Liver (tissue), 9 donors: ENCODE data around the gene NLGN1. TPM values are rescaled to one million over a fixed set of nuclear protein-coding genes. Genes with fewer than 3 reads are reported as not detected.

Experiments
- DNase-seq: peaks from one replicate; pipeline ENCODE4 v3.0.0-alpha.2; 2017; ENCODE audit warnings: low spot score
- H3K27ac ChIP-seq, 2 donors: one replicate each; pipeline ENCODE4 v1.7.0; 2013; ENCODE audit warnings: inconsistent platforms in 2 of 2, low read length in 2 of 2, control low read depth in 1 of 2, low read depth in 1 of 2, mild to moderate bottlenecking in 1 of 2
- H3K27me3 ChIP-seq, 4 donors: one replicate each; pipeline versions ENCODE4 v1.6.1 to v1.7.0; 2013; ENCODE audit warnings: low read length in 3 of 4, inconsistent platforms in 1 of 4, mild to moderate bottlenecking in 1 of 4, moderate library complexity in 1 of 4; ENCODE audit not compliant: control insufficient read depth in 4 of 4, insufficient read depth in 4 of 4
- H3K36me3 ChIP-seq, 4 donors: one replicate each; pipeline versions ENCODE4 v1.6.1 to v1.7.0; 2013; ENCODE audit warnings: low read length in 3 of 4, mild to moderate bottlenecking in 3 of 4, low read depth in 1 of 4, moderate library complexity in 1 of 4; ENCODE audit not compliant: control insufficient read depth in 4 of 4, insufficient read depth in 3 of 4
- H3K4me1 ChIP-seq, 4 donors: one replicate each; pipeline versions ENCODE4 v1.6.1 to v1.7.0; 2013; ENCODE audit warnings: low read length in 3 of 4, mild to moderate bottlenecking in 3 of 4, moderate library complexity in 1 of 4; ENCODE audit not compliant: control insufficient read depth in 4 of 4, insufficient read depth in 4 of 4
- H3K4me3 ChIP-seq, 3 donors: one replicate each; pipeline versions ENCODE4 v1.6.1 to v1.7.0; 2013; ENCODE audit warnings: low read length in 3 of 3, control low read depth in 1 of 3, low read depth in 1 of 3, mild to moderate bottlenecking in 1 of 3
- H3K9ac ChIP-seq, 2 donors: one replicate each; pipeline ENCODE4 v1.7.0; 2013; ENCODE audit warnings: low read length in 2 of 2, mild to moderate bottlenecking in 2 of 2, moderate library complexity in 2 of 2, control low read depth in 1 of 2, low read depth in 1 of 2
- H3K9me3 ChIP-seq, 4 donors: one replicate each; pipeline versions ENCODE4 v1.6.1 to v1.7.0; 2013; ENCODE audit warnings: low read length in 3 of 4; ENCODE audit not compliant: control insufficient read depth in 4 of 4
- EGR1 ChIP-seq, 2 donors: IDR thresholded peaks; 2 replicates each; pipeline ENCODE4 v1.6.1; 2016 to 2018; ENCODE audit warnings: antibody characterized with exemption in 2 of 2, low read depth in 2 of 2
- FOXA1 ChIP-seq: IDR thresholded peaks from 2 replicates; pipeline ENCODE4 v1.6.1; 2016; ENCODE audit warnings: antibody characterized with exemption
- FOXA2 ChIP-seq: IDR thresholded peaks from 2 replicates; pipeline ENCODE4 v1.6.1; 2016; ENCODE audit warnings: antibody characterized with exemption
- GABPA ChIP-seq, 2 donors: IDR thresholded peaks in 1 of 2; conservative IDR thresholded peaks in 1 of 2; 2 replicates each; pipeline ENCODE4 v1.6.1; 2016; ENCODE audit warnings: antibody characterized with exemption in 2 of 2, mild to moderate bottlenecking in 1 of 2, moderate library complexity in 1 of 2
- HNF4A ChIP-seq, 2 donors: conservative IDR thresholded peaks; 2 replicates each; pipeline ENCODE4 v1.6.1; 2016; ENCODE audit warnings: antibody characterized with exemption in 2 of 2, mild to moderate bottlenecking in 2 of 2
- HNF4G ChIP-seq: IDR thresholded peaks from 2 replicates; pipeline ENCODE4 v1.6.1; 2016; ENCODE audit warnings: antibody characterized with exemption
- JUND ChIP-seq, 2 donors: IDR thresholded peaks; 2 replicates each; pipeline ENCODE4 v1.6.1; 2016; ENCODE audit warnings: antibody characterized with exemption in 2 of 2
- NR2F2 ChIP-seq: IDR thresholded peaks from 2 replicates; pipeline ENCODE4 v1.6.1; 2016; ENCODE audit warnings: antibody characterized with exemption
- RAD21 ChIP-seq, 2 donors: IDR thresholded peaks; 2 replicates each; pipeline ENCODE4 v1.6.1; 2016; ENCODE audit warnings: antibody characterized with exemption in 2 of 2, mild to moderate bottlenecking in 2 of 2
- RXRA ChIP-seq, 2 donors: IDR thresholded peaks; 2 replicates each; pipeline ENCODE4 v1.6.1; 2017 to 2018; ENCODE audit warnings: antibody characterized with exemption in 2 of 2, mild to moderate bottlenecking in 1 of 2
- SP1 ChIP-seq: IDR thresholded peaks from 2 replicates; pipeline ENCODE4 v1.6.1; 2018; ENCODE audit warnings: antibody characterized with exemption, mild to moderate bottlenecking
- TAF1 ChIP-seq: conservative IDR thresholded peaks from 2 replicates; pipeline ENCODE4 v1.6.1; 2016; ENCODE audit warnings: antibody characterized with exemption, mild to moderate bottlenecking
- YY1 ChIP-seq: IDR thresholded peaks from 2 replicates; pipeline ENCODE4 v1.6.1; 2016; ENCODE audit warnings: antibody characterized with exemption, mild to moderate bottlenecking
- ZBTB33 ChIP-seq: IDR thresholded peaks from 2 replicates; pipeline ENCODE4 v1.6.1; 2016; ENCODE audit warnings: antibody characterized with exemption
- WGBS: extraction: QIAGEN DNeasy Blood & Tissue Kit; methylation state at CpG from one replicate; pipeline ENCODE4 v1.1.7; 2013; 5-methylcytosine and 5-hydroxymethylcytosine counted together
- polyA plus RNA-seq, 2 donors: library from polyadenylated mRNA; stranded (reverse) in 1 of 2; unstranded in 1 of 2; fragments of 200-250 nt in 1 of 2; fragments of >200 nt in 1 of 2; fragmentation: Nextera tagmentation in 1 of 2; extraction: Ambion mirVana in 1 of 2; gene quantifications; one replicate each; pipeline versions ENCODE4 v1.2.1 to v1.2.3, GENCODE V29; 2013 to 2015
- total RNA-seq, 2 donors: library from RNA; depleted of rRNA; stranded (reverse); fragments of >200 nt; gene quantifications; one replicate each; pipeline ENCODE4 v1.2.3, GENCODE V29; 2014
- TF ChIP-seq, protein P1 (sequence below): fragments of 150-350 bp; IDR thresholded peaks from 2 replicates; pipeline ENCODE4 v1.5.1; 2017; ENCODE audit warnings: improper control_type of control experiment, low read depth, low read length; ENCODE audit not compliant: missing input control
- TF ChIP-seq, protein P2 (sequence below): IDR thresholded peaks from 2 replicates; pipeline ENCODE4 v1.6.1; 2016; ENCODE audit warnings: antibody characterized with exemption
- TF ChIP-seq, protein P3 (sequence below): IDR thresholded peaks from 2 replicates; pipeline ENCODE4 v1.6.1; 2016; ENCODE audit warnings: antibody characterized with exemption, mild to moderate bottlenecking
- TF ChIP-seq, protein P4 (sequence below): IDR thresholded peaks from 2 replicates; pipeline ENCODE4 v1.6.1; 2016; ENCODE audit warnings: antibody characterized with exemption
- donor health status: healthy.
- donor health status: healthy.
- donor health status: healthy.
- donor health status: healthy.
- donor health status: healthy.

The NLGN1 gene
- total and polyA plus RNA-seq, 4 donors = 0.02 to 0.67 (median 0.37) TPM; not detected in 1

GRCh38 chr3:173399044-173399443 is 1.5 kb downstream of the NLGN1 start:
- DNase-seq = no peak
- no peak overlapping the region for H3K9ac ChIP-seq
- 54% methylated on average over 1 of the region's 1 CpG for WGBS

GRCh38 chr3:173401369-173401768 is 3.8 kb downstream of the NLGN1 start:
- no peaks in the 10 kb centered on the region for H3K36me3 ChIP-seq
- 40% methylated on average over 3 of the region's 3 CpGs for WGBS
- no peak overlapping the region for H3K27ac ChIP-seq
- DNase-seq = no peak
- TF ChIP-seq RXRA (IDR thresholded peaks at IDR 0.05) (no peak), FOXA1 (no peak), NR2F2 (no peak), YY1 (no peak), ZBTB33 (no peak), FOXA2 (no peak), HNF4G (no peak), SP1 (no peak), TAF1 (no peak)
- TF ChIP-seq, protein P1, sequence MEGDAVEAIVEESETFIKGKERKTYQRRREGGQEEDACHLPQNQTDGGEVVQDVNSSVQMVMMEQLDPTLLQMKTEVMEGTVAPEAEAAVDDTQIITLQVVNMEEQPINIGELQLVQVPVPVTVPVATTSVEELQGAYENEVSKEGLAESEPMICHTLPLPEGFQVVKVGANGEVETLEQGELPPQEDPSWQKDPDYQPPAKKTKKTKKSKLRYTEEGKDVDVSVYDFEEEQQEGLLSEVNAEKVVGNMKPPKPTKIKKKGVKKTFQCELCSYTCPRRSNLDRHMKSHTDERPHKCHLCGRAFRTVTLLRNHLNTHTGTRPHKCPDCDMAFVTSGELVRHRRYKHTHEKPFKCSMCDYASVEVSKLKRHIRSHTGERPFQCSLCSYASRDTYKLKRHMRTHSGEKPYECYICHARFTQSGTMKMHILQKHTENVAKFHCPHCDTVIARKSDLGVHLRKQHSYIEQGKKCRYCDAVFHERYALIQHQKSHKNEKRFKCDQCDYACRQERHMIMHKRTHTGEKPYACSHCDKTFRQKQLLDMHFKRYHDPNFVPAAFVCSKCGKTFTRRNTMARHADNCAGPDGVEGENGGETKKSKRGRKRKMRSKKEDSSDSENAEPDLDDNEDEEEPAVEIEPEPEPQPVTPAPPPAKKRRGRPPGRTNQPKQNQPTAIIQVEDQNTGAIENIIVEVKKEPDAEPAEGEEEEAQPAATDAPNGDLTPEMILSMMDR = no peak
- TF ChIP-seq, protein P2, sequence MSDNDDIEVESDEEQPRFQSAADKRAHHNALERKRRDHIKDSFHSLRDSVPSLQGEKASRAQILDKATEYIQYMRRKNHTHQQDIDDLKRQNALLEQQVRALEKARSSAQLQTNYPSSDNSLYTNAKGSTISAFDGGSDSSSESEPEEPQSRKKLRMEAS = no peak
- H3K9ac ChIP-seq = no peak overlapping the region
- H3K4me3 ChIP-seq = no peak overlapping the region
- H3K9me3 ChIP-seq = no peaks in the 10 kb centered on the region
- H3K4me1 ChIP-seq = peaks cover 0 to 17% (median 11%) of the 10 kb centered on the region in 4 donors
- H3K27me3 ChIP-seq = peaks cover 0 to 13% (median 3%) of the 10 kb centered on the region in 4 donors

More at GRCh38 chr3:173399044-173399443, 1.5 kb downstream of the NLGN1 start:
- Histone ChIP-seq H3K4me3 (no peak overlapping the region), H3K36me3 (no peaks in the 10 kb centered on the region), H3K9me3 (no peaks in the 10 kb centered on the region), H3K27ac (no peak overlapping the region), H3K4me1 (peaks cover 5 to 32% (median 22%) of the 10 kb centered on the region in 4 donors), H3K27me3 (peaks cover 0 to 13% (median 9%) of the 10 kb centered on the region in 4 donors)
- TF ChIP-seq, protein P3, sequence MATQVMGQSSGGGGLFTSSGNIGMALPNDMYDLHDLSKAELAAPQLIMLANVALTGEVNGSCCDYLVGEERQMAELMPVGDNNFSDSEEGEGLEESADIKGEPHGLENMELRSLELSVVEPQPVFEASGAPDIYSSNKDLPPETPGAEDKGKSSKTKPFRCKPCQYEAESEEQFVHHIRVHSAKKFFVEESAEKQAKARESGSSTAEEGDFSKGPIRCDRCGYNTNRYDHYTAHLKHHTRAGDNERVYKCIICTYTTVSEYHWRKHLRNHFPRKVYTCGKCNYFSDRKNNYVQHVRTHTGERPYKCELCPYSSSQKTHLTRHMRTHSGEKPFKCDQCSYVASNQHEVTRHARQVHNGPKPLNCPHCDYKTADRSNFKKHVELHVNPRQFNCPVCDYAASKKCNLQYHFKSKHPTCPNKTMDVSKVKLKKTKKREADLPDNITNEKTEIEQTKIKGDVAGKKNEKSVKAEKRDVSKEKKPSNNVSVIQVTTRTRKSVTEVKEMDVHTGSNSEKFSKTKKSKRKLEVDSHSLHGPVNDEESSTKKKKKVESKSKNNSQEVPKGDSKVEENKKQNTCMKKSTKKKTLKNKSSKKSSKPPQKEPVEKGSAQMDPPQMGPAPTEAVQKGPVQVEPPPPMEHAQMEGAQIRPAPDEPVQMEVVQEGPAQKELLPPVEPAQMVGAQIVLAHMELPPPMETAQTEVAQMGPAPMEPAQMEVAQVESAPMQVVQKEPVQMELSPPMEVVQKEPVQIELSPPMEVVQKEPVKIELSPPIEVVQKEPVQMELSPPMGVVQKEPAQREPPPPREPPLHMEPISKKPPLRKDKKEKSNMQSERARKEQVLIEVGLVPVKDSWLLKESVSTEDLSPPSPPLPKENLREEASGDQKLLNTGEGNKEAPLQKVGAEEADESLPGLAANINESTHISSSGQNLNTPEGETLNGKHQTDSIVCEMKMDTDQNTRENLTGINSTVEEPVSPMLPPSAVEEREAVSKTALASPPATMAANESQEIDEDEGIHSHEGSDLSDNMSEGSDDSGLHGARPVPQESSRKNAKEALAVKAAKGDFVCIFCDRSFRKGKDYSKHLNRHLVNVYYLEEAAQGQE = no peak
- TF ChIP-seq NR2F2 (no peak), GABPA (IDR thresholded peaks at IDR 0.05 in 1 of 2, conservative IDR thresholded peaks at IDR 0.05 in 1 of 2) (no peak), EGR1 (IDR thresholded peaks at IDR 0.05; ENCODE audit: low read depth in 2 of 2) (no peak), JUND (IDR thresholded peaks at IDR 0.05) (no peak), FOXA1 (no peak), HNF4A (conservative IDR thresholded peaks at IDR 0.05) (no peak), TAF1 (no peak), RAD21 (IDR thresholded peaks at IDR 0.05) (no peak), SP1 (no peak), RXRA (IDR thresholded peaks at IDR 0.05) (no peak), ZBTB33 (no peak)
- TF ChIP-seq, protein P2 = no peak
- TF ChIP-seq, protein P4, sequence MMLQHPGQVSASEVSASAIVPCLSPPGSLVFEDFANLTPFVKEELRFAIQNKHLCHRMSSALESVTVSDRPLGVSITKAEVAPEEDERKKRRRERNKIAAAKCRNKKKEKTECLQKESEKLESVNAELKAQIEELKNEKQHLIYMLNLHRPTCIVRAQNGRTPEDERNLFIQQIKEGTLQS = no peak
